UCSD-AML1 (cell line): Measurements from ENCODE around the gene ANKRD13B.

Source experiments
- DNase-seq: peaks from one replicate; lab custom pipeline; 2025; ENCODE audit not compliant: unreplicated experiment; lab: John Stamatoyannopoulos, UW

Gene ANKRD13B

DNA sequence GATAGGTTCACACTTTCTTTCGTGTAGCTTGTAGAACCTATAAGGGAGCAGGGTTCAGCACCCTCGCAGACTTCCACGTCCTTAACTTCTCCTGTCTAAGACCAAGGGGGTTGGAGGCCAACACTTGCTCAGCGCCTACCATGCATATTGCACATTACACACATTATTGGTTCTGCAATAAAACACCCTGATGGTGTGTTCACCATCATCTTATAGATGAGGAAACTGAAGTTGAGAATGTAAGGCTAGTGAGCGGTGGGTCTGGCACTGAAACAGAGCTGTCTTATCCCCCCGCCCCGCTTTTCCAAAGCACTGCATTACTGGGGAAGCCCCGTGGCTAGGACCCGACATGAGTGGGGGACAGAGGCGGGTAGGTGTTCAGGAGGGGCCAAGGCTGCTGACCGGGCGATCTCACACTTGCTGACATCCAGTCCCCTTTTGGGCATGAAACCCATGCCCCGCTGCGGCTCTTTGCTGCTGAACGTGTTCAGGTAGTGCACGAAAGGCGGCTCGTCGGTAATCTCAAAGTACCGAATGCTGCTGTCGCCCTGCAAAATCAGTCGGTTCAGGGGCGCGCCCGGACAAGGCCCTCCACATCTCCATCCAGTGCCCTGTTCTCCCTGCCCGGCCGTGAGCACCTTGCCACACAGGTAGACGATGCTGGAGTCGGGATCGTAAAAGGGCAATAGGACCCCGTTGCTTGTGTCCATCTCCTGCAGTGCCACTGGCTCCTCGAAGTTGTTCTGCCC is 23.5 kb downstream of the ANKRD13B start:
- no peak for DNase-seq

DNA sequence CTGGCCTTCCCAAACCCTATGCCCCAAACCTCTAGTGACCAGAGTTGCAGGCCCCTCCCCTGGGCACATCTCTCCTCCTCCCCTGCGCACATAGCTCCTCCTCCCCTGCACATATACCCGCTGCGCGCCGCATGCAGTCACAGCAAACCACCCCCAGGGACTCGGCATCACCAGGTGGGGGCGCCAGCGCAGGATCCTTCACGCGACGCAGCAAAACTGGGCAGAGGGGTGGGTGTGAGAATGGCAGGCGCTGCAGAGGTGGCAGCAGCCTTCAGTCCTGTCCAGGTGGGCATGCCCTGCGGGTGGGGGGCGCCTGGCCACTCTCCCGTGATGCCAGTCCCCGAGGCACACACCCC is 24.2 kb downstream of the ANKRD13B start:
- DNase-seq: peak; percentile 91

DNA sequence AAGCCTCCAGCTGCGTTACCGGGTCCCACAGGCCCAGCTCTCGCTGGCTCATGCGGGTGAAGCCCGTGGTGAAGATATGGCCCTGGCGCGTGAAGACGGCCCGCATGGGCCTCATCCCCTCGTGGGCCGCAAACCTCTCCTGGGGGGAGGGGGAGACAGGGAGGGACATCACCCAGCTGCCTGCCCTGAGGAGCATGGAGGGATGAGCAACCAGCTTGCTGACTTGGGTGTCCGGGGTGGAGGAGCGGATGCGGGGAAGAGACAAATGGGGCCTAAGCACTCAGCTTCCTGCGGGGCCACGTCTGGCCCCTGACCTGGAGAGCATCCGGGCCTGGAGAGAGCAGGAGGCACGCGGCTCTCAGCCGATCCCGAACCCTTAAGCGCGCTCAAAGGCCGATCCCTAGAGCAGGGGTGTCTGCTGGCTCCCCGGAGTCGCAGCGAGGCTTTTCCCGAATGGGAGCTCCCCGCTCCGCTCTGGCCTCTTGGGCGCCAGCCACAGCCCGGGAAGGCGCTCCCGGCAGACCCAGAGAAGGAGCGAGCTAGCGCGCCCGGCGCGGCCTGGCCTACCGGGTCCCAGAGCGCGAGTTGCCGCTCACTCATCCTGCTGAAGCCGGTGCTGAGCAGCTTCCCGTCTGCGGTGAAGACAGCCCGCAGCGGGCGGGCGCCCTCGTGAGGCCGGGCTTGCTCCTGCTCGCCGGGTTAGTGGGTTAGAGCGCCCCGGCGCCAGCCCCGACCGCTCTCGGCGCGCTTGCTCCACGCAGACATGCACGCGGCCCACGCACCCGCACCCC is 24.7 kb downstream of the ANKRD13B start:
- DNase-seq: peak; percentile 88

DNA sequence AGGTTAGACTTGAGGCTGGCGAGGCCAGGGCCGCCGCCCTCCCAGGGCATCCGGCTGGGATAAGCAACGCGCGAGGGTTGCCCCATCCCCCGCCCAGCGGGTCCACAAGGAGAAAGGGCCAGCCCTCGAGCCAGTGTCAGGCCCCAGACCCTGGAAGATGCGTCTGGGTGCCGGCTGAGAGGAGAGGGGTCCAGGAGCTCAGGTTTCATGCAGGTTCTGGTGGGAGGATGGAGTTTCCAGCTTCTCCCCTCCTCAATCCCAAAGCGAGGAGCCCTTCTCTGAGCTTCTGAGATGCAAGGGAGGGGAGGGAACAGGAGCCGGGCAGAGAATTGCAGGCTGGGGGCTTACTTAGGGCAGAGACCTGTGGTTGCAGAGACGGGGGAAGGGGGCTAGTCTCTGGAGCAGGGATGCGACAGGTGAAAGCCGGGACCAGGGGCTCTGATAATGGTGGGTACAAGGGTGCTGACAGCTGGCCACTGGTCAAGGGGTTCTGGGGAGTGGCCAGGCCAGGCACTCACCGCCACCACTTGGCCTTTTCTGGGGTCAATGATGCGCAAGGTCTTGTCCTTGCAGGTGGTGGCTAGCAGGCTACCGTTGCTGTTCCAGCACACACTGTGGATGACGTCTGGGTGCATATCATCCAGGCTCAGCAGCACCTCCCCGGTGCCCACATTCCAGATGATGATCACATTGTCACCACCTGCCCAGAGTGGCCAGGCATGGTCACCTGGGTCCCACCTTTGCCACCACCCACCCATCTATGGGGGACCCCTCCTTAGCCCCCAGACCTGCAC is 25.5 kb downstream of the ANKRD13B start:
- DNase-seq: no peak

DNA sequence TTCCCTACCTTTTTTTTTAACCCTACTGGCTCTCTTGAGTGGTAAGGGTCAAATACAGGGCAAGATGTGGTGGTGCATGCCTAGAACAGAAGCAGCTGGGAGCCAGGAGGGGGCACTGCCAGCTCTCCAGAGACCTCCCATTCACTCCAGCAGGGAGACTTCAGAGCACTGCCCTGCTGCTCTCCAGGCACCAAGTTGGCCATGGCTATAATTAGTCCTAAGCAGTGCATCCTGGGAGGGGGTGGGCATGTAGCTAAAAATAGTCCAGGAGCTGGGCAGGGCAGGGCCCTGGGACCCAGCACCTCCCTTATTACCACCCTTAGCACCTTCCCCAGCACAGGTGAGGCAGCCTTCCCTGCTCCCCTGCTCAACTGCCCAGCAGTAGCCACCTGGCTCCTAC is 26.3 kb downstream of the ANKRD13B start:
- DNase-seq: peak; percentile 52

DNA sequence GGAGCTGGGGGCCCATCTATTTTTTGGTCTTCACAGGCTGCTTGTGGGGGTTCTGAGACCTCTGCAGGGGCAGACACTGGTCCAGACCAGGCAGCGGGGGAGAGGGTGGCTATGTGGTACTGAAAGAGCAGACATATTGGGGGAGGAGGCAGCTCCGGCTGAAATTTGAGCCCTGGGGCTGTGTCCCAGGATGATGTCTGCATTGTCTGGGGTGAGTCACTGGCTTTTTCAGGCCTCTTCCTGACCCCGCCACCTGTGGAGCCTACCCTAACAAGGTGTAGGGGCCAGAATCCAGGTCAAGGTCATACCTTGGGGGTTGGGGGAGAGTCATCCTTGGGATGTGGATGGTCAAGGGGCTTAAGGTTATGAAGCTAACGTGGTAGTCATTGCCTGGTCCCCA is 27.3 kb downstream of the ANKRD13B start:
- no peak for DNase-seq

- no peak for DNase-seq
These were observed 28.0 kb downstream of the ANKRD13B start for GRCh38 chr17:29620779-29621500.

DNA sequence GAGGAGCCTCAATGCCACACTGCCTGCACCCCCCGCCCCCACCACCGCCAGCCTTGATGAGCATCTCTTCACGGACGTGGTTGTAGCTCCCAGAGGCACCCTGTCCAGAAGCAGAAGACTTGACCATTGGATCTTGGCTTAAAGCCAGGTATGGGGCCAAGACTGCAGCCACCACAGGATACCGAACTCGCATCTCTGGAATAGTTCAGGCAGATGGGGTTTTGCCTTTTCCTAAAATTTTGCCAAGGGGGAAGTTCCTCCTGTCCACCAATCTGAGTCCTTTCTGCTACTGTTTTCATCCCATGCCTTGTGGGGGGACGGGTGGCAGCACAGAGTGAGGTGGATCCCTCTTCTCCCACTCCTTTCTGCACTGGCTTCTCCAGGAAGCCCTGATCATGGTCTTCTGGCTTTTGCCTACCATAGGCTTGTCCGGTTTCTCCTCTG is 28.8 kb downstream of the ANKRD13B start:
- no peak for DNase-seq

- peak; percentile 37 for DNase-seq
These were observed 29.7 kb downstream of the ANKRD13B start, which contains the start of gene CORO6 for GRCh38 chr17:29622337-29623282. Gene CORO6 (minus strand): TSS chr17:29622912. CDS start chr17:29621421, 1,491 bp downstream.

GRCh38 chr17:29623283-29623647 is 30.3 kb downstream of the ANKRD13B start:
- no peak for DNase-seq

GRCh38 chr17:29624586-29624985 is 31.7 kb downstream of the ANKRD13B start:
- no peak for DNase-seq

- DNase-seq: no peak
These were observed 32.3 kb downstream of the ANKRD13B start for GRCh38 chr17:29625037-29625750.

GRCh38 chr17:29627951-29628350 is 35.0 kb downstream of the ANKRD13B start:
- DNase-seq: no peak

DNA sequence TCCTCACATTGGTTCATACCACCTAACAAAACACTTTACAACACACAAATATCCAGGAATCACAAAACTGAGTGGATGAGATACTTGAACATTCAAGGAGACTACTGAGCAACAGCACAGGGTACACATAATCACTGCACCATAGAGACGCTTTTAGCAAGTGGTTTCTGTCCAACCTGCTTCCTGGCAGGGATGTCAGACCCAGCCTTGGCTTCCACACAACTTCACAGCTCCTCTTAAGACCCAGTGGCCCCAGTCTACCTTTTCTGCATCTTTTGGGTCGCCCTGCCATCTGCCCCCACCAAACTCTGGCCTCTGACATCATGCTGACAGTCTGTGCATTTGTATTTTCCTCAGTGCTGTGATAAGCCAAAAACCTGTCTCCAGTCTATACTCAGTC is 35.7 kb downstream of the ANKRD13B start:
- no peak for DNase-seq

DNA sequence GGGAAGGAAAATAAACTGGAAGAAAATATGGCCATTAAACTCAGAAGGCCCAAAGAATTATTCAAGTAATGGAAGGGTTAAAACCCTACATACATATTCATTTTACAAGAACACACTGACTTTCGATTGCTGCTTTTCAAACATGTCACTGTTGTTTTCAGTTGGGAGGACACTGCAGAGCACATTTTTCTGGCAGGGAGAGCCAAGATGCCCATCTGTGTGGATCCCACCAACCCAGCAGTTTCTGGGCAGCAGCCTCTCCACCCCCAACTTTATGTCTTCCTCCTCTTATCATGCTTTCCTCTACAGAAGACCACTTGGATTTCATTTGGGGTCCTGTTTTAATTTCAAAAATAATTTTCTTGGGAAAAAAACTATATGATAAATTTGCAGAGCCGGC is 36.9 kb downstream of the ANKRD13B start:
- DNase-seq: no peak

GRCh38 chr17:29630630-29631193 is 37.8 kb downstream of the ANKRD13B start:
- no peak for DNase-seq

DNA sequence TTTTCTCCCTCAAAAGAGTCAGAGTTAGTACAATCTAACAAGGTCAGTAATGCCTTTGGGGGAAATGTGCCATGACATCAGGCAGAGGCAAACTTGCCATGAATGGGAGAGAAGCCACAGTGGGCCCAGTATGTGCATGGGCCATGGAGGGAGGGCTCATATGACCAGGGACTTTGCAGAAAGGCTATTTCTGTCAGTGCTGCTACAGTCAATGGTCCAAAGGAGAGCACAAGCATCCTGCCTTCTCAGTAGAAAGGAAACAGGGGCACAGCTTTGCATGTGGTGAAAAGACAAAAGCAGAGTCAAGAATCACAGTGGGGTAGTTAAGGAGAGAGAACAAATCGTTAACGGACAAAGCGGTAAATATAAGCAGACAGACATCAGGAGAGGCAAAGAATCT is 41.0 kb downstream of the ANKRD13B start:
- DNase-seq: no peak

DNA sequence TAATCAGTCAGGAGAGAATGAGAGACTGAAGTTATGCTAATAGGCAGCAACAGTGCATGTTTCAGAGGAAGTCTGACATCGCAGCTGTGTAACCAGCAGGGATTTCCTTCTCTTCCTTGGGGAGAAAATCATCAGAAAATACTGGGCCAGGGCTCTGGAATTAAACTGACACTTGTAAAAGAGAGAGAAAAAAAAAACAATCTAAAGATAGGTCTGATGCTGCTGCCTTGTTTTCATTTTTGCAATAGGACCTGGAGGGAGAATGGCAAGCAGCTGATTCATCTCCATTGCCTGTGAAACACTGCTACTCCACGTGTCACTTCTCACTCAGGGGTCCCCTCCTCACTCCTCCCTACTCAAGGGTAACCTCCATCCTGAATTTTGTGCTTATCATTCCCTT is 47.5 kb downstream of the ANKRD13B start:
- no peak for DNase-seq
